ENCODE measurements around the gene PHF13. TPM values are rescaled to one million over a fixed set of nuclear protein-coding genes. Genes with fewer than 3 reads are reported as not detected.

The PHF13 gene
- polyA plus RNA-seq, 1 experiment, result 9.4 TPM

DNA sequence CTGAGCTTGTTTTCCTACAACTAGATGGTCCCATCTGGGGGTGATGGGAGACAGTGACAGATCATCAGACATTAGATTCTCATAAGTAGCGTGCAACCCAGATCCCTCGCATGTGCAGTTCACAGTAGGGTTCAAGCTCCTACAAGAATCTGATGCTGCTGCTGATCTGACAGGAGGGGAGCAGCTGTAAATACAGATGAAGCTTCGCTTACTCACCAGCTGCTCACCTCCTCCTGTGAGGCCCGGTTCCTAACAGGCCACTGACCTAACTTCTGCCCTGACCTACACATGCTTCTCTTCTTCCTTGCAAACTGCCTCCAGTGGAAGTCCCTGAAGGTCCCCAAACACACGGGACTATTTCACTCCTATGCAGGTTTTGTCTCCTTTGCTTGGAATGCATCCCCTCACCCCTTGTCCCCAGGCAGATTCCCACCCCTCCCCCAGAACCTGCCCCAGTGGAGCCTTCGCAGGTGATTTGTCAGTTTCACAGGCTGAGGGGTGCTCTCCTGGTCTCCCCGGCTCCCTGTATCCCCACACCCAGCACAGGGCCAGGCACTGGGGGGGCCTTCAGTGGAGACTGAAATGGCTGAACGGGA lies 39.4 kb upstream of the PHF13 start:
- Histone ChIP-seq H3K27me3 (ENCODE audit: control insufficient read depth, insufficient read depth, low read length) (peaks cover 4% of the 10 kb centered on the region), H3K36me3 (ENCODE audit: control insufficient read depth, insufficient read depth, low read length) (no peaks in the 10 kb centered on the region), H3K4me3 (ENCODE audit: low read depth, low read length) (no peak overlapping the region)
- DNase-seq (ENCODE audit: low read depth), result no peak
- ChIA-PET CTCF (interaction anchor here (4.0 kb wide), 1 partner anchor 20 kb away, joined by 12 read pairs; the partner anchor contains the start of genes NOL9 and TAS1R1), POLR2A (no interaction called here)
- TF ChIP-seq, protein P1, sequence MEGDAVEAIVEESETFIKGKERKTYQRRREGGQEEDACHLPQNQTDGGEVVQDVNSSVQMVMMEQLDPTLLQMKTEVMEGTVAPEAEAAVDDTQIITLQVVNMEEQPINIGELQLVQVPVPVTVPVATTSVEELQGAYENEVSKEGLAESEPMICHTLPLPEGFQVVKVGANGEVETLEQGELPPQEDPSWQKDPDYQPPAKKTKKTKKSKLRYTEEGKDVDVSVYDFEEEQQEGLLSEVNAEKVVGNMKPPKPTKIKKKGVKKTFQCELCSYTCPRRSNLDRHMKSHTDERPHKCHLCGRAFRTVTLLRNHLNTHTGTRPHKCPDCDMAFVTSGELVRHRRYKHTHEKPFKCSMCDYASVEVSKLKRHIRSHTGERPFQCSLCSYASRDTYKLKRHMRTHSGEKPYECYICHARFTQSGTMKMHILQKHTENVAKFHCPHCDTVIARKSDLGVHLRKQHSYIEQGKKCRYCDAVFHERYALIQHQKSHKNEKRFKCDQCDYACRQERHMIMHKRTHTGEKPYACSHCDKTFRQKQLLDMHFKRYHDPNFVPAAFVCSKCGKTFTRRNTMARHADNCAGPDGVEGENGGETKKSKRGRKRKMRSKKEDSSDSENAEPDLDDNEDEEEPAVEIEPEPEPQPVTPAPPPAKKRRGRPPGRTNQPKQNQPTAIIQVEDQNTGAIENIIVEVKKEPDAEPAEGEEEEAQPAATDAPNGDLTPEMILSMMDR (IDR thresholded peaks at IDR 0.05; ENCODE audit: insufficient read depth, low read depth, low read length), result no peak

- H3K4me3 ChIP-seq (ENCODE audit: low read depth, low read length), result no peak overlapping the region
- peaks cover 4% of the 10 kb centered on the region for H3K27me3 ChIP-seq (ENCODE audit: control insufficient read depth, insufficient read depth, low read length)
- ChIA-PET POLR2A (no interaction called here), CTCF (interaction anchor here (4.0 kb wide), 1 partner anchor 20 kb away, joined by 12 read pairs; the partner anchor contains the start of genes NOL9 and TAS1R1)
- H3K36me3 ChIP-seq (ENCODE audit: control insufficient read depth, insufficient read depth, low read length), result no peaks in the 10 kb centered on the region
- TF ChIP-seq, protein P1 (IDR thresholded peaks at IDR 0.05; ENCODE audit: insufficient read depth, low read depth, low read length), result no peak
- no peak for DNase-seq (ENCODE audit: low read depth)
Observed at GRCh38 chr1:6574818-6575217, 38.7 kb upstream of the PHF13 start.

DNA sequence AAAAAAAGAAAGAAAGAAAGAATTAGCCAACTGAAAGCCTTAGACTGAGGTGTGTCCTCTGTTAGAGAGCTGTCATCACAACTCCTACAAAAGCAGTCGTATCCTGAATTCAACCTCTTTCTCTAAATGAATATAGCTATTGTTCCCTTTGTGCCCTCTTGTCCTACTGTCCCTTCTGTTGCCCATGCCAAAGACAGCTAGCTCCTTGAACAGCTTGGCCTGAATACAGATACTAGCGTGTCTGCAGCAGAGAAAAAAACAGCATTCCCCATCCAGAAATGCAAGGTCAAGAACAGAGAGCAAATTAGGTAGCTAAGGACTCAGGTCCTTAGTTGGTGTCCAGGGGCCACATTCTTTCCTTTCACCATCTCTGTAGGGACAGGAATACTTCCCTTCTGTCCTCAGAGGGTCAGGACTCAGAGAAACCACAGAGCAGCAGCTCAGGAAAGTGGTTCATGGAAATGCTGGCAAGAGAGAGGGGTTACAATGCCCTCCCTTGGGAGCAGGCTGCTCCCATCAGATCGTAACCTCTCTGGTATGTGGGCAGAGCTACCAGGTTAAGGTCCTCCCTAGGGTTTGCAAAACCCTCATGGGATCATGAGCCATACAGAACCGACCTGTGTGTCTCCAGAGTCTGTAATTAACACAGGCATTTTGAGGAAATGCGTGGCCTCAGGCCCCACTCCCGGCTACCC lies 35.6 kb upstream of the PHF13 start:
- TF ChIP-seq, protein P1 (IDR thresholded peaks at IDR 0.05; ENCODE audit: insufficient read depth, low read depth, low read length), result no peak
- Histone ChIP-seq H3K36me3 (ENCODE audit: control insufficient read depth, insufficient read depth, low read length) (no peaks in the 10 kb centered on the region), H3K4me3 (ENCODE audit: low read depth, low read length) (no peak overlapping the region), H3K27me3 (ENCODE audit: control insufficient read depth, insufficient read depth, low read length) (no peaks in the 10 kb centered on the region)
- CTCF ChIA-PET, result interaction anchor here (0.7 to 1.3 kb wide), 4 partner anchors 9 to 57 kb away, joined by 3 to 4 read pairs (median 4); partner anchors contain the start of gene TAS1R1
- POLR2A ChIA-PET, result no interaction called here
- DNase-seq (ENCODE audit: low read depth), result no peak

DNA sequence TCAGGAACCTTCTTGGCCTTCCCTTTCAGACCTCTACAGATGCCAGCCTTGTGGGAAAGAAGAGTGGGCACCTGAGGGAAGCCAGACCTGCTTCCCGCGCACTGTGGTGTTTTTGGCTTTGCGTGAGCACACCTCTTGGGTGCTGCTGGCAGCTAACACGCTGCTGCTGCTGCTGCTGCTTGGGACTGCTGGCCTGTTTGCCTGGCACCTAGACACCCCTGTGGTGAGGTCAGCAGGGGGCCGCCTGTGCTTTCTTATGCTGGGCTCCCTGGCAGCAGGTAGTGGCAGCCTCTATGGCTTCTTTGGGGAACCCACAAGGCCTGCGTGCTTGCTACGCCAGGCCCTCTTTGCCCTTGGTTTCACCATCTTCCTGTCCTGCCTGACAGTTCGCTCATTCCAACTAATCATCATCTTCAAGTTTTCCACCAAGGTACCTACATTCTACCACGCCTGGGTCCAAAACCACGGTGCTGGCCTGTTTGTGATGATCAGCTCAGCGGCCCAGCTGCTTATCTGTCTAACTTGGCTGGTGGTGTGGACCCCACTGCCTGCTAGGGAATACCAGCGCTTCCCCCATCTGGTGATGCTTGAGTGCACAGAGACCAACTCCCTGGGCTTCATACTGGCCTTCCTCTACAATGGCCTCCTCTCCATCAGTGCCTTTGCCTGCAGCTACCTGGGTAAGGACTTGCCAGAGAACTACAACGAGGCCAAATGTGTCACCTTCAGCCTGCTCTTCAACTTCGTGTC lies 34.7 kb upstream of the PHF13 start:
- TF ChIP-seq, protein P1 (IDR thresholded peaks at IDR 0.05; ENCODE audit: insufficient read depth, low read depth, low read length), result no peak
- Histone ChIP-seq H3K27me3 (ENCODE audit: control insufficient read depth, insufficient read depth, low read length) (no peaks in the 10 kb centered on the region), H3K36me3 (ENCODE audit: control insufficient read depth, insufficient read depth, low read length) (no peaks in the 10 kb centered on the region), H3K4me3 (ENCODE audit: low read depth, low read length) (no peak overlapping the region)
- DNase-seq (ENCODE audit: low read depth), result no peak
- ChIA-PET CTCF (interaction anchor here (1.1 to 1.3 kb wide), 2 partner anchors 24 to 56 kb away, joined by 4 read pairs; partner anchors contain the start of gene TAS1R1), POLR2A (no interaction called here)
